Mesendoderm (in vitro differentiated cells): Measurements from ENCODE around the gene TMEM244.

Source experiments
- DNase-seq: peaks from one replicate; pipeline ENCODE4 v3.0.0; 2013
- H2AK5ac ChIP-seq: 2 replicates; pipeline ENCODE4 v1.6.1; 2013; ENCODE audit warnings: low read length, inconsistent platforms
- H2BK120ac ChIP-seq: 2 replicates; pipeline ENCODE4 v1.6.1; 2013; ENCODE audit warnings: low read depth, mild to moderate bottlenecking, low read length, moderate library complexity, mixed read lengths
- H2BK15ac ChIP-seq: replicated peaks from 2 replicates; pipeline ENCODE4 v1.6.1; 2013; ENCODE audit warnings: low read depth, mild to moderate bottlenecking, moderate library complexity
- H2BK5ac ChIP-seq: 2 replicates; pipeline ENCODE4 v1.6.1; 2013; ENCODE audit warnings: low read length, inconsistent platforms
- H3K18ac ChIP-seq: 2 replicates; pipeline ENCODE4 v1.6.1; 2013; ENCODE audit warnings: mild to moderate bottlenecking, low read length, mixed read lengths
- H3K23ac ChIP-seq: one replicate; pipeline ENCODE4 v1.6.1; 2013; ENCODE audit warnings: low read length
- H3K27ac ChIP-seq: 2 replicates; pipeline ENCODE4 v1.5.1; 2013; ENCODE audit warnings: low read depth, mild to moderate bottlenecking, inconsistent platforms, low read length, moderate library complexity
- H3K27me3 ChIP-seq: 2 replicates; pipeline ENCODE4 v1.6.1; 2013; ENCODE audit warnings: low read length, control low read depth, mild to moderate bottlenecking, inconsistent platforms; ENCODE audit not compliant: insufficient read depth, poor library complexity
- H3K36me3 ChIP-seq: 2 replicates; pipeline ENCODE4 v1.6.1; 2013; ENCODE audit warnings: low read length, inconsistent platforms; ENCODE audit not compliant: control insufficient read depth, insufficient read depth
- H3K4ac ChIP-seq: one replicate; pipeline ENCODE4 v1.6.1; 2013; ENCODE audit warnings: low read depth, mild to moderate bottlenecking, low read length, moderate library complexity
- H3K4me1 ChIP-seq: 2 replicates; pipeline ENCODE4 v1.6.1; 2013; ENCODE audit warnings: low read depth, low read length, inconsistent platforms; ENCODE audit not compliant: control insufficient read depth
- H3K4me2 ChIP-seq: 2 replicates; pipeline ENCODE4 v1.6.1; 2013; ENCODE audit warnings: low read length
- H3K4me3 ChIP-seq: 2 replicates; pipeline ENCODE4 v1.5.1; 2013; ENCODE audit warnings: mild to moderate bottlenecking, low read length
- H3K56ac ChIP-seq: one replicate; pipeline ENCODE4 v1.6.1; 2013; ENCODE audit warnings: low read length
- H3K79me1 ChIP-seq: 2 replicates; pipeline ENCODE4 v1.6.1; 2013; ENCODE audit warnings: low read length, inconsistent platforms
- H3K79me2 ChIP-seq: 2 replicates; pipeline ENCODE4 v1.6.1; 2013; ENCODE audit warnings: mild to moderate bottlenecking, low read length; ENCODE audit not compliant: control insufficient read depth, insufficient read depth
- H3K9ac ChIP-seq: 2 replicates; pipeline ENCODE4 v1.6.1; 2013; ENCODE audit warnings: low read length, inconsistent platforms
- H4K5ac ChIP-seq: one replicate; pipeline ENCODE4 v1.6.1; 2013; ENCODE audit warnings: low read length
- H4K8ac ChIP-seq: one replicate; pipeline ENCODE4 v1.6.1; 2013; ENCODE audit warnings: low read depth, mild to moderate bottlenecking, control low read depth, low read length, moderate library complexity
- WGBS: extraction: QIAGEN DNeasy Blood & Tissue Kit; methylation state at CpG from one replicate; pipeline ENCODE4 v1.1.7; 2013; ENCODE audit warnings: low lambda C conversion rate, missing lambda C conversion rate; ENCODE audit not compliant: insufficient coverage; ENCODE audit errors: extremely low coverage; 5-methylcytosine and 5-hydroxymethylcytosine counted together

Gene TMEM244

DNA sequence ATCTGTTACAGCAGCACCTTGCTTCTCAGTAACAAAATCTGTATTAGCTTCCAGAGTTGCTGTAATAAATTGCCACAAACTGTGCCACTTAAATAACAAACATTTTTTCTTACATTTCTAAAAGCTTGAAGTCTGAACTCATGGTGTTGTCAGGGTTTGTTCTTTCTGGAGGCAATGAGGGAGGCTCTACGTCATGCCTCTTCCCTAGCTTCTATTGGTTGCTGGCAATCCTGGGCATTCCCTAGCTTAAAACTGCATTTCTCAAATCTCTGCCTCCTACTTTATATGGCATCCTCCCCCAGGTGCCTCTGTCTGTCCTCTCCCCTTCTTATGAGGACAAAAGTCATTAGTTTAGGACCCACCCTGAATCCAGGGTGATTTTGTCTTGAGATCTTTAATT, 41.6 kb upstream of the TMEM244 start:
- H3K4me2 ChIP-seq, result no peak overlapping the region
- H3K4me1 ChIP-seq, result no peaks in the 10 kb centered on the region
- no peak overlapping the region for H2BK15ac ChIP-seq
- DNase-seq, result no peak
- no peaks in the 10 kb centered on the region for H3K36me3 ChIP-seq
- no peak overlapping the region for H2BK120ac ChIP-seq
- no peaks in the 10 kb centered on the region for H3K79me1 ChIP-seq
- H2BK5ac ChIP-seq, result no peak overlapping the region
- no peak overlapping the region for H4K5ac ChIP-seq
- H3K9ac ChIP-seq, result no peak overlapping the region
- H3K4me3 ChIP-seq, result no peak overlapping the region
- H3K27me3 ChIP-seq, result no peaks in the 10 kb centered on the region
- H3K56ac ChIP-seq, result no peak overlapping the region
- no CpG with 5 or more reads among the region's 1 CpG for WGBS
- no peak overlapping the region for H3K18ac ChIP-seq
- no peak overlapping the region for H3K27ac ChIP-seq
- H2AK5ac ChIP-seq, result no peak overlapping the region
- no peak overlapping the region for H3K23ac ChIP-seq
- H4K8ac ChIP-seq, result no peak overlapping the region
- H3K79me2 ChIP-seq, result no peaks in the 10 kb centered on the region
- H3K4ac ChIP-seq, result no peak overlapping the region

DNA sequence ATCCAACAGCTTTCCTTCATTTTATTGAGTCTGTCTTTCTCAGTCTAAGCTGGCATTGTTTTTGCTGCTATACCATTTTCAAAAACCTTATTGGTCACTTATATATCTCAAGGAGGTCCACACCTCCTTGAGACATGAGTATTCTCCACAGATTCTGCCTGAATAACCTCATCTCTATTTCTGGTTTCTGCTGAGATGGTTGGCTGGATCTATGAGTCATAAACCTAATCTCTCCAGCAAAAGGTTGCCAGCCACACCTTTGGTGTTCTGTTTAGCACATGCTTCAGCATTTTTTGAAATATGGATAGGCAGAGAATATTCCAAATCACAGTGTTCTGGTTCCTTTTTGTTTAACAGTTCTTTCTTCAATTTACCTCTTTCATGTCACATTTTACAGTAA, 40.8 kb upstream of the TMEM244 start:
- H4K8ac ChIP-seq, result no peak overlapping the region
- H3K23ac ChIP-seq, result no peak overlapping the region
- no peak overlapping the region for H4K5ac ChIP-seq
- H3K4me2 ChIP-seq, result no peak overlapping the region
- no peaks in the 10 kb centered on the region for H3K79me1 ChIP-seq
- no peak overlapping the region for H2BK120ac ChIP-seq
- no peak overlapping the region for H3K27ac ChIP-seq
- no peak overlapping the region for H2BK5ac ChIP-seq
- H3K27me3 ChIP-seq, result no peaks in the 10 kb centered on the region
- H3K9ac ChIP-seq, result no peak overlapping the region
- no peaks in the 10 kb centered on the region for H3K4me1 ChIP-seq
- H3K36me3 ChIP-seq, result no peaks in the 10 kb centered on the region
- H2AK5ac ChIP-seq, result no peak overlapping the region
- no peak overlapping the region for H2BK15ac ChIP-seq
- H3K4ac ChIP-seq, result no peak overlapping the region
- no peak overlapping the region for H3K18ac ChIP-seq
- H3K79me2 ChIP-seq, result no peaks in the 10 kb centered on the region
- H3K4me3 ChIP-seq, result no peak overlapping the region
- no peak for DNase-seq
- no peak overlapping the region for H3K56ac ChIP-seq

DNA sequence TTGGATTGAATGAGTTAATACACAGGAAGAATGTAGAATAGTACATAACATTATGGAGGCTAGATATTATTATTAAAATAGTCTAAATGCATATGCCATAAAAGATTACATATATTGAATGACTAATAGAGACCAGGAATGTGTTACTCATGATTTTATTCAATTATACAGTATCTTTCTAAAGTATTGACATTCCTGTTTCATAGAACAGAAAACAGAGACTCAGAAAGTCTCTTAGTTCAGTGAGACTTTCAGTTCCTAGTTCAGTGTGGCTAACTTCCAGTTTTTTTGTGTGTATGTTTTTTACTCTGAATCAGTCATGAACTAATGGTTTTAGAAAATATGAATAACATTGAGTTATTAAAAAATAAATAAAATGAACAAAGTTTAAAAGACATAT, 34.6 kb upstream of the TMEM244 start:
- Histone ChIP-seq H3K79me1 (no peaks in the 10 kb centered on the region), H3K27ac (no peak overlapping the region), H2BK15ac (no peak overlapping the region), H3K56ac (no peak overlapping the region), H3K9ac (no peak overlapping the region), H3K23ac (no peak overlapping the region), H3K4me3 (no peak overlapping the region), H3K4ac (no peak overlapping the region), H2BK120ac (no peak overlapping the region), H3K18ac (no peak overlapping the region), H3K4me1 (no peaks in the 10 kb centered on the region), H2AK5ac (no peak overlapping the region), H3K4me2 (no peak overlapping the region), H4K5ac (no peak overlapping the region), H3K36me3 (no peaks in the 10 kb centered on the region), H3K79me2 (no peaks in the 10 kb centered on the region), H4K8ac (no peak overlapping the region), H3K27me3 (no peaks in the 10 kb centered on the region), H2BK5ac (no peak overlapping the region)
- DNase-seq, result no peak

DNA sequence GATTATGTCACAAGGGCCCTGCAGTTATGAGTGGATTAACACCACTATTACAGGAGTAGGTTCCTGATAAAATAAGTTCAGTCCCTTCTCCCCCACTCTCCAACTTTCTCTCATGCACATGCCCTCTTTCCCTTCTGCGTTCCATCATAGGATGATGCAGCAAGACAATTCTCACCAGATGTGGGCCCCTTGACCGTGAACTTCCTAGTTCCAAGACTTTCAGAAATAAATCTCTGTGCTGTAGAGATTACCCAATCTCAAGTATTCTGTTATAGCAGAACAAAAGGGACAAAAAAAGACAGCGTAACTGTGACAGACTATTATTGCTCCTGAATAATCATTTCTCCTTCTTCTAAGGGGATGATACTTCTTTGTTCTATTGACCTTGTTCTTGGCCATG, 33.8 kb upstream of the TMEM244 start:
- H2AK5ac ChIP-seq, result no peak overlapping the region
- no peak overlapping the region for H3K4me3 ChIP-seq
- no peak overlapping the region for H3K9ac ChIP-seq
- H3K23ac ChIP-seq, result no peak overlapping the region
- H4K5ac ChIP-seq, result no peak overlapping the region
- no peaks in the 10 kb centered on the region for H3K36me3 ChIP-seq
- H2BK120ac ChIP-seq, result no peak overlapping the region
- H3K79me2 ChIP-seq, result no peaks in the 10 kb centered on the region
- no peak overlapping the region for H2BK15ac ChIP-seq
- H3K4me1 ChIP-seq, result no peaks in the 10 kb centered on the region
- no peaks in the 10 kb centered on the region for H3K27me3 ChIP-seq
- WGBS, result no CpG with 5 or more reads among the region's 3 CpGs
- H4K8ac ChIP-seq, result no peak overlapping the region
- H3K4ac ChIP-seq, result no peak overlapping the region
- H2BK5ac ChIP-seq, result no peak overlapping the region
- DNase-seq, result no peak
- H3K18ac ChIP-seq, result no peak overlapping the region
- no peak overlapping the region for H3K27ac ChIP-seq
- H3K79me1 ChIP-seq, result no peaks in the 10 kb centered on the region
- H3K56ac ChIP-seq, result no peak overlapping the region
- H3K4me2 ChIP-seq, result no peak overlapping the region

DNA sequence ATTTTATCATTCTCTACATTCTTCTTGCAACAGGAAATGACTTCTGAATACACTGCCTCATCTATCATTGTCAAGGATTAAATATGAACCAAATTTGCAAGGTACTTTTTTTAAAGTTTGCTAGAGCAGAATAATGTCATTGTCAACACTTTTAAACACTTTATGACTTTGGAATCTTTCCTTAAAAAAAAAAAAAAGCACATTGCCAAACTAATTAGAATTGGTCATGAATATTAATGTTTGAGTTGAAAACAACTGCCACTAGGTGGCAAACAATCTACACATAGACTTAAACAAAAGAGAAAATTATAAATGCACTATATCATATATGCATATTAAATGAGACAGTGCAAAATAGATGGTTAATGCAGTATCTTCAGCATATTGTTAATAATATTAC, 32.5 kb upstream of the TMEM244 start:
- Histone ChIP-seq H3K23ac (no peak overlapping the region), H2BK5ac (no peak overlapping the region), H4K5ac (no peak overlapping the region), H3K79me2 (no peaks in the 10 kb centered on the region), H3K9ac (no peak overlapping the region), H3K4me1 (no peaks in the 10 kb centered on the region), H4K8ac (no peak overlapping the region), H3K79me1 (no peaks in the 10 kb centered on the region), H2AK5ac (no peak overlapping the region), H3K27me3 (no peaks in the 10 kb centered on the region), H2BK15ac (no peak overlapping the region), H3K4ac (no peak overlapping the region), H3K4me2 (no peak overlapping the region), H3K27ac (no peak overlapping the region), H3K4me3 (no peak overlapping the region), H3K36me3 (no peaks in the 10 kb centered on the region), H2BK120ac (no peak overlapping the region), H3K18ac (no peak overlapping the region), H3K56ac (no peak overlapping the region)
- peak; percentile 8 for DNase-seq

DNA sequence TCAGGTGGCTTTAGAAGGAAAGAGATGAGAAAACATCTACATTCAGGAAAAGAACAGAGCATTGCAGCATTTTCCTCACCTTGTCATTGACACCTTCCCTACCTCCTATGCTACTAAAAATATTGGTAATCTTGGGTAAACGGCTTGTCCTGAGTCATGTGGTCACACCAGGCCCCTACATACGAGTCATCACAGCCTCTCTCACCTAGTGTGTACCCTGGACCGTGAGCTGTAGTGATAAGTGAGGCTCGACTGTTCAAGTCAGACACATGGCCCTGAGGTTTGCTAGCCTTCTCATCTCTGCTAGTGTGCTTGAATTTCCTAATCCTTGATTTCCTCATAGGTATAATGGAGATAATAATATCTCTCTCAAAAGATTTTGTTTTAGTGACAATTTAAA, 29.6 kb upstream of the TMEM244 start:
- no peak overlapping the region for H3K56ac ChIP-seq
- no peak overlapping the region for H2BK120ac ChIP-seq
- H4K5ac ChIP-seq, result no peak overlapping the region
- no peak overlapping the region for H2BK5ac ChIP-seq
- no peaks in the 10 kb centered on the region for H3K79me1 ChIP-seq
- no peak overlapping the region for H3K4me2 ChIP-seq
- WGBS, result no CpG with 5 or more reads among the region's 4 CpGs
- H3K36me3 ChIP-seq, result no peaks in the 10 kb centered on the region
- no peak overlapping the region for H3K27ac ChIP-seq
- no peak overlapping the region for H4K8ac ChIP-seq
- H3K4me3 ChIP-seq, result no peak overlapping the region
- no peak overlapping the region for H2BK15ac ChIP-seq
- DNase-seq, result no peak
- no peak overlapping the region for H3K4ac ChIP-seq
- H3K79me2 ChIP-seq, result no peaks in the 10 kb centered on the region
- no peak overlapping the region for H3K9ac ChIP-seq
- H3K27me3 ChIP-seq, result no peaks in the 10 kb centered on the region
- H3K23ac ChIP-seq, result no peak overlapping the region
- no peak overlapping the region for H2AK5ac ChIP-seq
- H3K4me1 ChIP-seq, result no peaks in the 10 kb centered on the region
- H3K18ac ChIP-seq, result no peak overlapping the region
